A549 (cell line): ENCODE results near the gene JAKMIP2.

ENCODE experiments used
- CTCF ChIP-seq: fragments of >200 bp; sonication (Bioruptor Twin); formaldehyde crosslinking; IDR thresholded peaks from 3 replicates; pipeline ENCODE4 v1.5.1; 2016
- FOSL2 ChIP-seq, 2 experiments: fragments of 450-650 bp in 1 of 2; fragments of >200 bp in 1 of 2; sonication (Bioruptor Twin) in 1 of 2; formaldehyde crosslinking; IDR thresholded peaks; 2 replicates each; pipeline versions ENCODE4 v1.5.0 to v1.6.1; 2016 to 2020; ENCODE audit warnings: mild to moderate bottlenecking in 1 of 2, moderate library complexity in 1 of 2
- HOXB13 ChIP-seq: fragments of 250-450 bp; sonication (Bioruptor Pico); IDR thresholded peaks from 2 replicates; pipeline ENCODE4 v1.5.0; 2020; ENCODE audit warnings: low read depth, mild to moderate bottlenecking, moderate library complexity
- PBX3 ChIP-seq: IDR thresholded peaks from 2 replicates; pipeline ENCODE4 v1.6.1; 2012
- REST ChIP-seq: fragments of 200-600 bp; sonication (generic); IDR thresholded peaks from 2 replicates; pipeline ENCODE4 v1.6.1; 2016; ENCODE audit warnings: antibody characterized with exemption, mild to moderate bottlenecking, moderate library complexity
- SREBF2 ChIP-seq: fragments of 450-650 bp; IDR thresholded peaks from 2 replicates; pipeline ENCODE4 v1.6.1; 2014; ENCODE audit warnings: mild to moderate bottlenecking, moderate library complexity

GRCh38 chr5:147644460-147644859 is 138.1 kb downstream of the JAKMIP2 start:
- TF ChIP-seq CTCF, result no peak
- no peak for TF ChIP-seq FOSL2 (IDR thresholded peaks at IDR 0.05)
- no peak for TF ChIP-seq FOSL2 (CRISPR knock-in tag; IDR thresholded peaks at IDR 0.05)
- TF ChIP-seq PBX3, result no peak
- TF ChIP-seq HOXB13 (CRISPR knock-in tag), result no peak
- no peak for TF ChIP-seq SREBF2
- TF ChIP-seq REST, result no peak
